Putamen (tissue), 1 donor: Measurements from ENCODE around the gene CEP20.
"Not testable (repeated sequence)": the region's sequence is repeated elsewhere in the genome, so short reads cannot be mapped to it uniquely, and the experiment has no call there.

ENCODE experiments used
- DNase-seq: peaks from one replicate; pipeline ENCODE4 v3.0.0-alpha.2; 2016; ENCODE audit warnings: low spot score

The CEP20 gene

DNA sequence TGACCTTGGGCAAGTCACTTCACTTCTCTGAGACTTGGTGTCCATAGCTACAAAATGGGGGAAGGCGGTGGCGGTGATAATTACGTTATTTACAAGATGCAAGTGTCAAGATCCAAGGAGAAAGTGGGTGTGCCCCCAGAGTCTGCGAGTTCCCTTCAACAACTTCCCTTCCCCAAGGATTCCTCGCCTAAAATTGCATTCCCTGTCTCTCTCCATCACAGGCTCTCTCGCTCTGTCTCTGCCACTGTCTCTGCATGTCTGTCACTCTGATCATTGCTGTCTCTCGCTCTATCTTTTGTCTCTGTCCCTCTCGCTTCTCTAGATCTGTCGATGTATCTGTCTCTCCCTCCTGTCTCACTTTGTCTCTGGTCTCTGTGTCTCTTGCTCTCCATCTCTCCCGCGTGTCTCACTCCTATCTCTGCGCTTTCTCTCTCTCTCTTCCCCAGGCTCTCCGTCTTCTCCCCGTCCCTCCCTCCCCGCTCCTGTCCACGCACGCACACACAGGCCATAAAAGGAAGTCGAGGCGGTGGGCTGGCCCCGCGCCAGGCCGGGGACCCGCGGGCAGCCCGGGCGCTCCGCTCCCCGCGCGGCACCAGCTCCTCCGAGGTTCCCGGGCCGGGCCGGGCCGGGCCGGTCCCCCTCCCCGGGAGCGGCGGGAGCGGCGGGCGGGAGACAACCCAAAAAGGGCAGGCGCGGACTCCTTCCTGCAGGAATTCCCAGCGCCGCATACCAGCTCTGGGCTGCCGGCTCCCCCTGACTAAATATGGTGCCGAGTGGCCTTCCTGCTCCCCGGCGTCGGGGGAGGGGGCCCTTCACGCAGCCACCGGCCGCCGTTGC is 30.5 kb downstream of the CEP20 start:
- no peak for DNase-seq

DNA sequence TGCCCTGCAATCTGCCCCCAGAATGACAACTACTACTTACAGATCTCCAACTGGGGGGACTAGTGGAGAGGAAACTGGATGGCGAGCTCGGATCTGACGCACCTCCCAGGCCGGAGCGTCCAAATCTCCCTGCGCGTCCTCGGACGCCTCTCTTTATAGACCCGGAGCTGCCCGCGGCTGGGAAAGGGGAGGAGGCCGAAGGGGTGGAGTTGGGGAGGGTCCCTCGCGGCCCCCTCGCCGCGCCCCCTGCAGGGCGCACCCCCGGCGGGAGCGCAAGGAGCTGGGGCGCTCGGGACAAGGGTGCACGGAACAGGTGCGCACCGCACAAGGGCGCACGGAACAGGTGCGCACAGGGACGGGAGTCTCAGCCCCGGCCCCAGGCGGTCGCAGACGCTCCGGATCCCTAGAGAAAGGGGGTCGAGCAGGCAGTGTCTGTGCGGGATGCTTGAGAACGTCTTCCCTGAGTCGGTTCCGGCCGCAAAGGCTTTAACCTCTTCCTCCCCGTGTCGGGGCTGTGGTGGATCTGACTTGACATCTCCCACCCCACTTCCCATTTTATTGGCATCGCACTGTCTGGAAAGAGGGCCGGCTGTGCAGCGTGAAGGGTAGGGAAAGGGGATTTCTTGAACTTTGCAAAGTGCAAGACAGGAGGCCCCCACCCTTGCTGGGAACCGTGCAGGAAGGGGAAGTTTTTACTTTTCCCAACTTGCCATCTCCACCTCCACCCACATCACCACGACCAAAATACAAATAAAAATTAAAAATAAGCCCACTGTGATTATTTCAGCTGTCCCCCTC is 31.3 kb downstream of the CEP20 start, which contains the start of gene MYH11:
Gene MYH11 (minus strand): TSS at position 128 of the 798 bp plus-strand sequence. CDS start 18,776 bp downstream, outside the sequence.
- DNase-seq = no peak

DNA sequence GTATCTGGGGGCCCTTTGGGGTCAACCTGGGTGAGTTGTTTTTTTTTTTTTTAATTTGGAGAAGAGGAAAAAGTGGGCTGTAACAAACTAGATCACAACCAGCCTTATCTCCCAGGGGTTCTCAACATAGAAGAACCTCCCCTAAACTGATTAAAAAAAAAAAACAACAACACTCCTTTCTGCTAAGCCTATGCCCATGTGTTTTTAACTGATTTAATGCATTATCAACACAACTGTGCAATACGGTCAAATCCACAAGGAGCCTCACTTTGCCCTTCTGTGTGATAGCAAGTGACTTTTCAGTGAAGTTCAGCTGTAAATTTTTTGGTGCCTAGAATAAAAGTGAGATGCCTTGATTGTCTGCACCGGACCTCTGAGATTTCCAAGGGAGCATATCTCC is 32.2 kb downstream of the CEP20 start:
- no peak for DNase-seq

DNA sequence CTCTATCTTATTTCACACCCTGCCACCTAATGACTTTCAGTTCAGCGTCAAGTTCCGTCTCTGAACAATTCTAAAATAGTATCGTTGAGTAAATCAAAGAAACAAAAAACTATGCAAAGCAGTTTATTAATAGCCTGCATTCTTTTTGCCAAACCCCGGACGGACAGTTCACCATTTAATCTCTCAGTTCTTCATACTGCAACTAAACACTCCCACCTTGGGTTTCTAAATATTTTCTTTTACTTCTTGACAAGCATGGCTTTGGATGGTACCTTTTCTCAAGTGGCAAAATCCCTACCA is 32.7 kb downstream of the CEP20 start:
- DNase-seq = no peak

DNA sequence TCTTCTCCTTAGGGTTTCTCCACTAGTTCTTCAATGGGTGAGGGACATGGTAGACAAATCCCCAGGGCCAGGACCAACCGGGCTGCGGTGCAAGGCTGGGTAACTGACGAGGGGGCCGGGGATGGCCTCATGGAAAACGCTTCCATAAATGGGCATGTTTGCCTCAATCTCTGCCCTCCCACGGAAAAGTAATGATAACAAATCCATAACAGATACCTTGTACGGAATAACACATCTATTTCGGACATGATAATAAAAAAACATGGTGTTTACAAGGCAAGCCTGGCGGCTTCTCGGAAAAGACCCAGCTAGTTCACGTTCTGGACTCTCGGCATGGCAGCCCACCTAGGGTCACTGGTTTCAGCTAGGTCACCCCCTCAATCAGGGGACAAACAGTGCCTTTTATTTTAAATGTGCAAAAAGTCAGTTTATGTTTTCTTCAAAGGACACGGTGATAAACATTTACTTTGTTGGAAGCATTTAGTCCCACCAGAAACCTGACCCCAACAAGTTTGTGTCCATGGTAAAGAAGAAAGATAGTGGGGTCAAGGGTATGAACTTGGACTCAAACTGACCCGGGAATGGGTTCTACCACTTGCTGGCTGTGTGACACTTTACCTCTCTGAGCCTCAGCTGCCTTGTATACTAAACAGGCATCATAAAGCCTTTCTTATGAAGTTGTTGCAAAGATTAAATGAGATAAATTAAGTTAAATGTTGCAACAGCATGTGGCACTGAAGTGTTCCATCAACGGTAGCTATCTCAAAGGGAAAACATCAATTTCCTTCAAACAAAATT is 33.3 kb downstream of the CEP20 start:
- no peak for DNase-seq

DNA sequence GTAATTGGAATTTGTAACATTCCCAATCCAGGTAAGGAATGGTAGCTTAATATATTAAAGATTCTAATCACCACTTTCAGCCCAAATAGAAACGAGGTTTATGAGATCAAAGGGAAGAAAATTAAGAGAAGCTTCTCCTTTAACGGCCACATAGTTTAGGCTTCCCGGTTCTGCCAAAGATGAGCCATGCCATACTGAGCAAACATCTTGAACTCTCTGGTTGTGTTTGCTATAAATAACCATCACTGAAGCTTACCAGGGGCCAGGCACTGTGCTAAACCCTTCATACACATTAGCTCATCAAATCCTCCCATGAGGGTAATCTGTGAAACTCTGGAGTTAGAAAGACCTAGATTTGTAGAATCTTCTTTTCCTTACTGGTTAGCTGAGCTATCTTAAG is 34.3 kb downstream of the CEP20 start:
- DNase-seq = no peak

DNA sequence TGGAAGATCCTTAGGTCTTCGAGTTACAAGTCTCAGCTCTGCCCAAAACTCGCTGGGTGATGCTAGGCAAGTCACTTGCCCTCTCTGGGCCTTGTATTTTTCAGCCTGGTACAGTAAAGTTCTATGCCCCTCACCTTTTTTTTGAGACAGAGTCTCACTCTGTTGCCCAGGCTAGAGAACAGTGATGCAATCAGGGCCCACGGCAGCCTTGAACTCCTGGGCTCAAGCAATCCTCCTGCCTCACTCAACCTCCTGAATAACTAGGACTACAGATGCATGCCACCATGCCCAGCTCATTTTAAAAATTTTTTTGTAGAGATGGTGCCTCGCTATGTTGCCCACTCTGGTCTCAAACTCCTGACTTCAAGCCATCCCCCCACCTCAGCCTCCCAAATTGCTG is 35.4 kb downstream of the CEP20 start:
- no peak for DNase-seq

DNA sequence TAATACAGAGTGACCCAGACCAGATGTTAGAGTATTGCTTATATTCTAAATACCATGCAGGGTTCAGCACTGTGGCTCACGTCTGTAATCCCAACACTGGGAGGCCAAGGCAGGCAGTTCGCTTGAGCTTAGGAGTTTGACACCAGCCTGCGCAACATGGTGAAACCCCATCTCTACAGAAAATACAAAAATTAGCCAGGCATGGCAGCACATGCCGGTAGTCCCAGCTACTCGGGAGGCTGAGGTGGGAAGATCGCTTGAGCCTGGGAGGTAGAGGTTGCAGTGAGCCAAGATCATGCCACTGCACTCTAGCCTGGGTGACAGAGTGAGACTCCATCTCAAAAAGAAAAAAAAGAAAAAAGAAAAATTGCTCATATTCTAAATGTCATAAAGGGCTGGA is 37.8 kb downstream of the CEP20 start:
- not testable (repeated sequence) for DNase-seq

DNA sequence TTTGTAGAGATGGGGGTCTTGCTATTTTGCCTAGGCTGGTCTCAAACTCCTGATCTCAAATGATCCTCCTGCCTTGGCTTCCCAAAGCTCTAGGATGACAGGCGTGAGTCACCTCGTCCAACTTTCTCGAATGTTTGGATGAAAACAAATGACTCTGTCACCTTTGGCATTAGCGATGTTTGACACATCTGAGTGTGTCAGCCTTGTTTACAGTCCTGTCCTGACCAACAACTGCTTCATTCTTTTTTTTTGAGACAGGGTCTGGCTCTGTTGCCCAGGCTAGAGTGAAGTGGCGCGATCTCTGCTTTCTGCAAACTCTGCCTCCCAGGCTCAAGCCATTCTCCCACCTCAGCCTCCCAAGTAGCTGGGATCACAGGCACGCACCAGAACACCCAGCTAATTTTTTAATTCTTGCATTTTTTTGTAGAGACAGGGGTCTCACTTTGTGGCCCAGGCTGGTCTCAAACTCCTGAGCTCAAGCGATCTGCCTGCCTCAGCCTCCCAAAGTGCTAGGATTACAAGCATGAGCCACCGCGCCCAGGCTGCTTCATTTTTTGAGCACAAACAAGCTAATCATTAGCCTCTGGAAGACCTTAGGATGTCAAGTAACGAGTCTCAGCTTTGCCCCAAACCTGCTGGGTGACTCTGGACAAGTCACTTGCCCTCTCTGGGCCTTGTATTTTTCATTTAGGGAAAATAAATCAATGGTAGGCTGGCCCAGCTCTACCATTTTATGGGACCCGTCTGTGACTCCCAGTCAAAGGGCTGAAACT is 39.0 kb downstream of the CEP20 start:
- no peak for DNase-seq

DNA sequence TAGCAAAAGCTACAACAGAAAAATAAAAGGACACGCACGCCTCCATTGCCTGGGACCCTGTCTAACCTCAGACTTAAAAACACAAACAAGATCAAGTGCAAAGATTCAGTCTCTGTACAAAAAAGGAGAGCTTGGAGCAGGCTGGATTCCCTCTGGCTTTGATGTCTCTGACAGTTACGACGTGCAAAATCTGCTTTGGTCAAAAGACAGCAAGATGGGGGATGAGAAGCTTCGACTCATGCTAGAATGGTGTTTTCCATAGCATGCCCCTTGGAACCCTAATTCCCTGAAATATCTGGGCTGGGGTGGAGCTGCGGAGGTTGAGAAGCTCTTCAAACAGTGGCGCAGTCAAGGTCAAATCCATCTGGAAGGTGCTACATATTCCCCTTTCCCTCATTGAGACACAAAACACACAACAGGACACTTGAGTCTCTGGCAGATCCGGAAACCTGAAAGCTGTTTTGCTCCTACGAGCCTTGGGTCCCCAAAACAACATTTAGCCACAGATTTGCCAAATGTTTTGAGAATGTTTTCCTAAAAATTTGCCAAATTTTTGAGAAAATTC is 40.7 kb downstream of the CEP20 start:
- DNase-seq = no peak

DNA sequence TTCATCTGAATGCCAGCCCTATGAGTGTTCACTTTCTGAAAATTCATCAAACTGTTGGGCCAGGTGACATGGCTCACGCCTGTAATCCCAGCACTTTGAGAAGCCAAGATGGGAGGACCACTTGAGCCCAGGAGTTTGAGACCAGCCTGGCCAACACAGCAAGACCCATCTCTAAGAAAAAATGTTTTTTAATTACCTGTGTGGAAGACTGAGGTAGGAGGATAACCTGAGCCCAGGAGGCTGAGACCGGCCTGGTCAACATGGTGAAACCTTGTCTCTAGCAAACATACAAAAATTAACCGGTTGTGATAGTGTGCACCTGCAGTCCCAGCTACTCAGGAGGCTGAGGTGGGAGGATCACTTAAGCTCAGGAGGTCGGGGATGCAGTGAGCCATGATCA is 41.9 kb downstream of the CEP20 start:
- DNase-seq = no peak

DNA sequence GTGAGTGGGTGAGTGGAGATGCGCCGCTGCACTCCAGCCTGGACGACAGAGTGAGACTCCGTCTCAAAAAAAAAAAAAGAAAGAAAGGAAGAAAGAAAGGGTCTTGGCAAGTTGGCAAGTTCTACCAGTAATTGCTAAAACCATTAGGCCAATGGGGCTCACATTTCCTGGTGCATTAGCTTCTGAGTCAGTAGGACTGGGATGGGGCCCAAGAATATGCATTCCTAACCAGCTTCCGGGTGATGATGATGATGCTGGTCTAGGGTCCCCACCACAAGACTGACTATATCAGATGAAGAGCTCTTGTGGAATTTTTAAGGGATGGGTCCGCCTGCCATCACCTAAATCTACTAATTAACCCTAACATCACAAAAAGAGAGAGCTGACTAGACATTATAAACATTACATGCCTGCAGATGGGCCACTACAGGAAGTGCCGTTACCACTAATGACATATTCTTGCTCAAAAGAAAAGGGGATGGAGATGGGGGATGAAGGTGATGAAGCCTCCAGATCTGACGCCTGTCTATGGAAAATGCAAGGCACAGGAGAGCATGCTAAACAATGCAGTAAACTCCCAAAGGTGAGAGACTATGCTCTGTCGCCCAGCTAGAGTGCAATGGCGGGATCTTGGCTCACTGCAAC is 44.6 kb downstream of the CEP20 start:
- no peak for DNase-seq

DNA sequence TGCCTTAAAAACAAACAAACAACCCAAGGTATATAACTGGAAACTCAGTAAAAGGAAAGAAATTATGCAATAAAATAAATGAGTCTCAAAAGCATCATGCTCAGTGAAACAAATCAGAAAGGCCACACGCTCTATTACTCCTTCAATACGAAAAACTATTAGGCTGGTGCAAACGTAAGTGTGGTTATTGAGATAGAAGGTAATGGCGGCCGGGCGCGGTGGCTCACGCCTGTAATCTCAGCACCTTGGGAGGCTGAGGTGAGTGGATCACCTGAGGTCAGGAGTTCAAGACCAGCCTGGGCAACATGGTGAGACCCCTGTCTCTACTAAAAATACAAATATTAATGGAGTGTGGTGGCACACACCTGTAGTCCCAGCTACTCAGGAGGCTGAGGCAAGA is 49.2 kb downstream of the CEP20 start:
- DNase-seq = not testable (repeated sequence)

DNA sequence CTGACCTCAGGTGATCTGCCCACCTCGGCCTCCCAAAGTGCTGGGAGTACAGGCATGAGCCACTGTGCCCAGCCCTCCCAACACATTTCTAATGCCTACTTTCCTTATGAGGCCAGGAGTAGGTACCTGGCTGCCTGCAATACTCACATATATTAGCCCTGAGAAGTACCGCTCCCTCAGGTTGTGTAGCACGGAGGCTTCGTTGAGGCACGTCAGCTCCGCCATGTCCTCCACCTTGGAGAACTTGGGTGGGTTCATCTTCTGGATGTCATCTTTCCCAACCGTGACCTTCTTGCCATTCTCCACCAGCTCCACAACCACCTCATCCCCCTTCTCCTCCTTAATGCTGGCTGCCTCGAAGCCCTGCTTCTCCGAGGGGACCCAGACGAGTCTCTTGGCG is 50.6 kb downstream of the CEP20 start:
- DNase-seq = no peak

DNA sequence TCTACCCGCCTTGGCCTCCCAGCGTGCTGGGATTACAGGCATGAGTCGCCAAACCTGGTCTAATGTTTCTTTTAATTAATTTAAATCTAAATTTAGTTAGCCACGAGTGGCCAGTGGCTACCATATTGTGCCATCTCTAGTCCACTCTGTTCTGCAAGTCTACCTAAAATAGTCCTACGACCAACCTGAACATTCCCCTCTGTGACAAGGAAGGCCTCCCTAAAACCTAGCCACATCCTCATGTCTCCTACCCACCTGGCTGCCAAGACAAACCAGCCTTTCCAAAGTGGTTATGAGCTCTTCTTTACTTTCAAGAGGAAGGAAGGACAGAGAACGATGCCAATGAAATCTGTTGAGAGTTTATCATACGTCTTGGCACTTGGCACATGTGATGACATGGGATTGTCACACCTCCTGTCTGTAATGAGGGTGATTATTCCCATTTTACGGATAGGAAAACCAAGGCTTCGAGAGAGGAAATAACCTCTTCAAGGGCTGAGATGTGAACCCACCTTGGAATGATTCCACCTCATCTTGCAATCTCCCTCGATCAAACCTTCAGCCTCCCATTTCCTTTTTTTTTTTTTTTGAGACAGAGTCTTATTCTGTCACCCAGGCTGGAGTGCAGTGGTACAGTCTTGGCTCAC is 51.3 kb downstream of the CEP20 start:
- DNase-seq = no peak

DNA sequence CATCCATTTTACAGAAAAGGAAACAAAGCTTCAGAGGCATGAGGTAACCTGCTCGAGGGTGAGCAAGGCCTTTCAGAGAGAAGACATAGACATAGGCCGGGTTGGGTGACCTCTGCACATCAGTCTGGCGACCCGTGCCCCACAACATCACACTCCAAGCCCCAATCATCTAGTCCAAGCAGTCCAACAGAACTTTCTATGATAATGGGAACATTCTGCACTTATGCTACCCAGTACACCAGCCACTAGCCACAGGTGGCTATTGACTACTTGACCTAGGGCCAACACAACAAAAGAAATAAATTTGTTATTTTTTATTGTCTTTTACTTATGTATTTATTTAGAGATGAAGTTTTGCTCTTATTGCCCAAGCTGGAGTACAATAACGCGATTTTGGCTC is 52.3 kb downstream of the CEP20 start:
- DNase-seq = no peak

DNA sequence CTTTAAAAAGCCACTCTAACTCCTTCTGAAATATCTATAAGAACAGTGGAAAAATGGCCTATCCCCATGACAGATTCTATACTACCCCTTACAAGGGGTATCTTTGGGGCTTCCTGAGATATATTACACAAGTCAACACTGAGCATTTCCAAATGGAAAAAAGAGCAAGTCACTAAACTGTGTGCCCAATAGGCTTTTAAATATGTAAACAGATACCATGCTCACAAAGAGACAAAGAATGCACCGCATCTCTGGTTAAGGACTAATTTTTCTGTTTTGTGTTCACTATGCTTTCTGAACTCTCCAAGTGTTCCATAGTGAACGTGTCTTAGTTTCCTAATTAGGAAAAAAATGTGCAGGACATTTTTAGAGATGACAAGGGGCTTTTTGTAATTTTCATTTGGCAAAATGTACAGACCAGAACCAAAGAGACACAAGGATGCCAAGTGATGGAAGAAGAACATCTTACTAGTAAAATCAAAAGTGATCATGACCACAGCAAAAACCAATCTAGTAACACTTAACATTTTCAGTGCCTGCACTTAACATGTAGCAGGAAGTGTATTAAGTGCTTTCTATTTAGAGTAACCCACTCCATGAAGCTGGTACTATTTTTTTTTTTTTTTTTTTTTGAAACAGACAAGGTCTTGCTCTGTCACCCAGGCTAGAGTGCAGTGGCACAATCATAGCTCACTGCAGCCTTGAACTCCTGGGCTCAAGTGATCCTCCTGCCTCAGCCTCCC is 53.1 kb downstream of the CEP20 start:
- DNase-seq = no peak

DNA sequence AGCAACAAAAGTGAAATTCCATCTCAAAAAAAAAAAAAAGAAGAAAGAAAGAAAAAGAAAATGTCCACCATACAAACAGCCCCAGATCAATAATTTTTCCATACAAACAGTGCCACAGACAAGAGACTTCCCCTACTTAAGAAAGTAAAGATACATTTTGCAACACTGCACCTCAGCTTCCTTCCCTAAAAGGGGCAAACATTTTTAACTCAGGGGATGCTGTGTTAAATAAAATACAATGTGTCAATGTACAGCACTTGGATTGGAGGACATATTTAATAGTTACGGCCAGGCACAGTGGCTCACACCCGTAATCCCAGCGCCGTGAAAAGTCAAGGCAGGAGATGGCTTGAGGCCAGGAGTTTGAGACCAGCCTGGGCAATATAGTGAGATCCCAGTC is 53.9 kb downstream of the CEP20 start:
- DNase-seq = no peak

DNA sequence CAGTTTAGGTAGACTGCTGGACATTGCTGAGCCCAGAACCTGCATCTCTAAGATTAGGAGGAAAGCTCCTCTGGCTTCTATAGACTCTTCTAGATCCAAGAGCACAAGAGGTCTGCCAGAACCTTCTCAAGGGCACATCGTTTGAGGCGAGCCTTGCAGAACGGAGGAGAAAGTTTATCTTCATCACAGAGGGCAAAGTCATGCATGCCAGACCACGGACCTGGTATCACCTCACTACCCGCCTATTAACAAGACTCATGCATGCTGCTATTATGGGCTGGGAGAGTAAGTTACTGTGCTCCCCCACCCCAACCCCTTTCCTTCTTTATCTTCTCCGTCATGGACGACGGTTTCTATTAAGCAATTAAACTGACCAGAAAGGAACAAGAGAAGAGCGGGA is 54.9 kb downstream of the CEP20 start:
- no peak for DNase-seq

DNA sequence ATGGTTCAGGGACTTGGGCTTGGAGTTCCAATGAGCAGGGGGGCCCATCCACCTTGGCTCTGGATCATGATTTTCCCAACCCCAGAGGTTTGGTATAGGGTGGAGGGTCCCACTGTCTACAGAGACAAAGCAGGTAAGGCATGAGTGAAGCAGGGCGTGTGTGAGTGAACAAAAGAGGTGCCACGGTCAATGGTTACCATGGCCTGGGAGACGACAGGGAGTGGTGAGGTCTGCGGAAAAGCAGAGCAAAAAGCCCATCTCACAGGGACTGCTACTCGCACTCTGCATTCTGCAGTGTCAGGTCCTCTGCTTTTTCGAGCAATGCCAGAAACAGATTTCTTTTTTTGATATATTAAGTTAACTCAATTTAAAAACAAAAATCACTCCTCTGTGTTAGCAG is 56.2 kb downstream of the CEP20 start:
- DNase-seq = no peak
